SU-DHL-6 (cell line): ENCODE data around the gene BRD1.
"Not testable (repeated sequence)": the region's sequence is repeated elsewhere in the genome, so short reads cannot be mapped to it uniquely, and the experiment has no call there.

Experiments used
- H2AFZ ChIP-seq: fragments of 200-600 bp; sonication (generic); 2 replicates; pipeline ENCODE4 v1.6.1; 2014; ENCODE audit warnings: low read depth, mild to moderate bottlenecking, moderate library complexity, mixed read lengths, antibody characterized with exemption, low read length; ENCODE audit not compliant: severe bottlenecking
- H3F3A ChIP-seq: fragments of 200-600 bp; shearing (Covaris generic); 2 replicates; pipeline ENCODE4 v1.6.0; 2016; ENCODE audit warnings: antibody characterized with exemption, mild to moderate bottlenecking; ENCODE audit not compliant: insufficient read depth
- H3K27ac ChIP-seq: fragments of 200-600 bp; sonication (generic); 2 replicates; pipeline ENCODE4 v1.5.1; 2016; ENCODE audit warnings: low read depth, mild to moderate bottlenecking, low read length, moderate library complexity, mixed read lengths
- H3K27me3 ChIP-seq: fragments of 200-600 bp; sonication (generic), shearing (Covaris generic); 2 replicates; pipeline ENCODE4 v1.6.0; 2014; ENCODE audit warnings: mild to moderate bottlenecking, low read length
- H3K36me3 ChIP-seq: fragments of 200-600 bp; sonication (generic); 2 replicates; pipeline ENCODE4 v1.6.1; 2014; ENCODE audit warnings: mild to moderate bottlenecking, low read length, mixed read lengths
- H3K4me2 ChIP-seq: fragments of 300-600, 200-600 bp; shearing (Covaris generic), sonication (generic); 2 replicates; pipeline ENCODE4 v1.6.0; 2014; ENCODE audit warnings: low read length, low read depth, mild to moderate bottlenecking; ENCODE audit not compliant: poor library complexity, severe bottlenecking
- H3K4me3 ChIP-seq: fragments of 200-600 bp; sonication (generic); 2 replicates; pipeline ENCODE4 v1.5.1; 2014; ENCODE audit warnings: antibody characterized with exemption, low read length, mild to moderate bottlenecking, mixed read lengths; ENCODE audit not compliant: insufficient read depth, poor library complexity, severe bottlenecking
- H3K79me2 ChIP-seq: fragments of 200-600 bp; sonication (generic); 2 replicates; pipeline ENCODE4 v1.6.1; 2014; ENCODE audit warnings: mild to moderate bottlenecking, low read length, moderate library complexity; ENCODE audit not compliant: insufficient read depth
- H3K9ac ChIP-seq: fragments of 200-600 bp; sonication (generic); 2 replicates; pipeline ENCODE4 v1.7.0; 2014; ENCODE audit warnings: mild to moderate bottlenecking, low read length
- H3K9me2 ChIP-seq: fragments of 200-600 bp; sonication (generic); replicated peaks from 2 replicates; pipeline ENCODE4 v1.6.1; 2014; ENCODE audit warnings: low read length; ENCODE audit not compliant: insufficient read depth
- H3K9me3 ChIP-seq: fragments of 200-600 bp; sonication (generic); 2 replicates; pipeline ENCODE4 v1.6.1; 2014; ENCODE audit warnings: low read length, mixed read lengths; ENCODE audit not compliant: insufficient read depth
- H4K20me1 ChIP-seq: fragments of 200-600 bp; sonication (generic); 2 replicates; pipeline ENCODE4 v1.6.1; 2014; ENCODE audit warnings: low read depth, mild to moderate bottlenecking, antibody characterized with exemption, low read length, moderate library complexity, mixed read lengths
- CTCF ChIP-seq: fragments of 200-600 bp; sonication (generic); IDR thresholded peaks from one replicate; pipeline ENCODE4 v1.5.1; 2017; ENCODE audit warnings: antibody characterized with exemption, mild to moderate bottlenecking, low read length, moderate library complexity; ENCODE audit not compliant: insufficient read depth, poor library complexity, severe bottlenecking
- EZH2phosphoT487 ChIP-seq: fragments of 200-600 bp; sonication (generic), shearing (Covaris generic); conservative IDR thresholded peaks from 2 replicates; pipeline ENCODE4 v1.6.1; 2018; ENCODE audit warnings: mild to moderate bottlenecking, antibody characterized with exemption, low read length, moderate library complexity, mixed read lengths

Gene BRD1

GRCh38 chr22:49763138-49763537 lies 64.5 kb downstream of the BRD1 start:
- H3K4me3 ChIP-seq, result no peak overlapping the region
- H3K9ac ChIP-seq, result no peak overlapping the region
- TF ChIP-seq EZH2phosphoT487 (no peak), CTCF (no peak)
- no peaks in the 10 kb centered on the region for H3K27me3 ChIP-seq
- H3K9me3 ChIP-seq, result peaks cover 5% of the 10 kb centered on the region; the same call in 1 of the 2 replicates
- no peak overlapping the region for H3K4me2 ChIP-seq
- H3K79me2 ChIP-seq, result no peaks in the 10 kb centered on the region
- H3K36me3 ChIP-seq, result no peaks in the 10 kb centered on the region
- H3F3A ChIP-seq, result peaks cover 16% of the 10 kb centered on the region
- no peak overlapping the region for H2AFZ ChIP-seq
- H4K20me1 ChIP-seq, result no peaks in the 10 kb centered on the region
- no peak overlapping the region for H3K27ac ChIP-seq
- H3K9me2 ChIP-seq, result no peaks in the 10 kb centered on the region

GRCh38 chr22:49762571-49762970 lies 65.1 kb downstream of the BRD1 start:
- not testable (repeated sequence) for H3K4me3 ChIP-seq, H2AFZ ChIP-seq, H3K27me3 ChIP-seq, H3K9me2 ChIP-seq, H3K9me3 ChIP-seq, H3K4me2 ChIP-seq, H3K9ac ChIP-seq, H3K36me3 ChIP-seq, H3K79me2 ChIP-seq, H4K20me1 ChIP-seq
- Histone ChIP-seq H3F3A (peaks cover 16% of the 10 kb centered on the region), H3K27ac (peak overlapping the region; percentile 83; the same call in 1 of the 2 replicates)

- TF ChIP-seq CTCF, result no peak
- TF ChIP-seq EZH2phosphoT487, result no peak
- H3K27ac ChIP-seq, result peak overlapping the region; percentile 83
- H4K20me1 ChIP-seq, result no peaks in the 10 kb centered on the region
- no peaks in the 10 kb centered on the region for H3K27me3 ChIP-seq
- H3K9me3 ChIP-seq, result peaks cover 5% of the 10 kb centered on the region; the same call in 1 of the 2 replicates
- no peaks in the 10 kb centered on the region for H3K79me2 ChIP-seq
- H3K4me3 ChIP-seq, result no peak overlapping the region
- H3F3A ChIP-seq, result peaks cover 16% of the 10 kb centered on the region
- no peak overlapping the region for H2AFZ ChIP-seq
- H3K9ac ChIP-seq, result no peak overlapping the region
- peak overlapping the region; percentile 38 for H3K4me2 ChIP-seq
- H3K9me2 ChIP-seq, result no peaks in the 10 kb centered on the region
- no peaks in the 10 kb centered on the region for H3K36me3 ChIP-seq
Observed at GRCh38 chr22:49761836-49762235, 65.8 kb downstream of the BRD1 start.

- Histone ChIP-seq H3K36me3 (no peaks in the 10 kb centered on the region), H3K9me2 (no peaks in the 10 kb centered on the region), H3K27ac (peak overlapping the region; percentile 83), H3F3A (peaks cover 16% of the 10 kb centered on the region), H3K27me3 (no peaks in the 10 kb centered on the region), H3K4me2 (peak overlapping the region; percentile 38), H2AFZ (peak overlapping the region; percentile 2), H3K9ac (peak overlapping the region; percentile 21), H3K4me3 (no peak overlapping the region), H4K20me1 (no peaks in the 10 kb centered on the region), H3K79me2 (no peaks in the 10 kb centered on the region), H3K9me3 (peaks cover 1% of the 10 kb centered on the region; the same call in 1 of the 2 replicates)
- TF ChIP-seq EZH2phosphoT487 (no peak), CTCF (no peak)
Observed at GRCh38 chr22:49760630-49761571, 66.8 kb downstream of the BRD1 start.
